KMS-11 (cell line): Measurements from ENCODE around the gene HOATZ.

Experiments
- H2AFZ ChIP-seq: fragments of 200-600 bp; sonication (generic); 2 replicates; pipeline ENCODE4 v1.6.1; 2016; ENCODE audit warnings: antibody characterized with exemption, mixed run types, low read depth
- H3K27ac ChIP-seq: fragments of 200-600 bp; sonication (generic); 2 replicates; pipeline ENCODE4 v1.6.1; 2016; ENCODE audit warnings: mild to moderate bottlenecking, mixed run types
- H3K27me3 ChIP-seq: fragments of 200-600 bp; sonication (generic); 2 replicates; pipeline ENCODE4 v1.6.1; 2017; ENCODE audit warnings: mild to moderate bottlenecking, low read depth, mixed run types, moderate library complexity; ENCODE audit not compliant: insufficient read depth
- H3K36me3 ChIP-seq: fragments of 200-600 bp; sonication (generic); 2 replicates; pipeline ENCODE4 v1.6.1; 2017; ENCODE audit warnings: mild to moderate bottlenecking, mixed run types; ENCODE audit not compliant: insufficient read depth
- H3K4me1 ChIP-seq: fragments of 200-600 bp; sonication (generic); 2 replicates; pipeline ENCODE4 v1.6.1; 2016; ENCODE audit warnings: mild to moderate bottlenecking, low read depth, mixed run types; ENCODE audit not compliant: poor library complexity, severe bottlenecking
- H3K4me2 ChIP-seq: fragments of 200-600 bp; sonication (generic); 2 replicates; pipeline ENCODE4 v1.7.0; 2016; ENCODE audit warnings: mild to moderate bottlenecking, mixed run types
- H3K4me3 ChIP-seq: fragments of 200-600 bp; sonication (generic); IDR thresholded peaks from 2 replicates; pipeline ENCODE4 v1.6.1; 2017; ENCODE audit warnings: low read depth, low read length, mixed read lengths; ENCODE audit not compliant: insufficient read depth
- H3K79me2 ChIP-seq: fragments of 200-600 bp; sonication (generic); 2 replicates; pipeline ENCODE4 v1.6.1; 2016; ENCODE audit warnings: low read depth, mixed run types; ENCODE audit not compliant: insufficient read depth
- H3K9ac ChIP-seq: fragments of 200-600 bp; sonication (generic); 2 replicates; pipeline ENCODE4 v1.6.1; 2016; ENCODE audit warnings: mild to moderate bottlenecking, mixed run types
- H4K20me1 ChIP-seq: fragments of 200-600 bp; sonication (generic); 2 replicates; pipeline ENCODE4 v1.6.1; 2016; ENCODE audit warnings: mild to moderate bottlenecking, mixed run types; ENCODE audit not compliant: insufficient read depth
- TF ChIP-seq, protein P1 (sequence below): fragments of 200-600 bp; sonication (generic); conservative IDR thresholded peaks from 2 replicates; pipeline ENCODE4 v1.6.1; 2017; ENCODE audit warnings: low read depth, mild to moderate bottlenecking, antibody characterized with exemption, low read length, moderate library complexity, mixed read lengths

The HOATZ gene

DNA sequence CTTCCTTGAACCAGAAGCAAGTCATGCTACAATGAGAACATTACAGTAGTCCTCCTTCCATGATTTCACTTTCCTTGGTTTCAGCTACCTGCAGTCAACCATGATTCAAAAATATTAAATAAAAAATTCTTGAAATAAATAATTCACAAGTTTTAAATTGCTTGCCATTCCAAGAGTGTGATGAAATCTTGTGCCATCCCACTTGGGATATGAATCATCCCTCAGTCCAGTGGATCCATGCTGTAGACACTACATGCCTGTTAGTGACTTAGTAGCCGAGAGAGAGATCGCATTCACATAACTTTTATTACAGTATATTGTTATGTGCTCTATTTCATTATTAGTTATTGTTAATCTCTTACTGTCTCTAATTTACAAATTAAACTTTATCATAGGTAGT is 6.0 kb downstream of the HOATZ start:
- peaks cover 9% of the 10 kb centered on the region for H3K4me1 ChIP-seq
- H3K27me3 ChIP-seq = no peaks in the 10 kb centered on the region
- no peak overlapping the region for H3K27ac ChIP-seq
- TF ChIP-seq, protein P1, sequence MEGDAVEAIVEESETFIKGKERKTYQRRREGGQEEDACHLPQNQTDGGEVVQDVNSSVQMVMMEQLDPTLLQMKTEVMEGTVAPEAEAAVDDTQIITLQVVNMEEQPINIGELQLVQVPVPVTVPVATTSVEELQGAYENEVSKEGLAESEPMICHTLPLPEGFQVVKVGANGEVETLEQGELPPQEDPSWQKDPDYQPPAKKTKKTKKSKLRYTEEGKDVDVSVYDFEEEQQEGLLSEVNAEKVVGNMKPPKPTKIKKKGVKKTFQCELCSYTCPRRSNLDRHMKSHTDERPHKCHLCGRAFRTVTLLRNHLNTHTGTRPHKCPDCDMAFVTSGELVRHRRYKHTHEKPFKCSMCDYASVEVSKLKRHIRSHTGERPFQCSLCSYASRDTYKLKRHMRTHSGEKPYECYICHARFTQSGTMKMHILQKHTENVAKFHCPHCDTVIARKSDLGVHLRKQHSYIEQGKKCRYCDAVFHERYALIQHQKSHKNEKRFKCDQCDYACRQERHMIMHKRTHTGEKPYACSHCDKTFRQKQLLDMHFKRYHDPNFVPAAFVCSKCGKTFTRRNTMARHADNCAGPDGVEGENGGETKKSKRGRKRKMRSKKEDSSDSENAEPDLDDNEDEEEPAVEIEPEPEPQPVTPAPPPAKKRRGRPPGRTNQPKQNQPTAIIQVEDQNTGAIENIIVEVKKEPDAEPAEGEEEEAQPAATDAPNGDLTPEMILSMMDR = no peak
- no peak overlapping the region for H3K4me3 ChIP-seq
- no peak overlapping the region for H3K4me2 ChIP-seq
- H3K9ac ChIP-seq = no peak overlapping the region
- H2AFZ ChIP-seq = no peak overlapping the region
- H3K79me2 ChIP-seq = no peaks in the 10 kb centered on the region
- H4K20me1 ChIP-seq = no peaks in the 10 kb centered on the region
- no peaks in the 10 kb centered on the region for H3K36me3 ChIP-seq

DNA sequence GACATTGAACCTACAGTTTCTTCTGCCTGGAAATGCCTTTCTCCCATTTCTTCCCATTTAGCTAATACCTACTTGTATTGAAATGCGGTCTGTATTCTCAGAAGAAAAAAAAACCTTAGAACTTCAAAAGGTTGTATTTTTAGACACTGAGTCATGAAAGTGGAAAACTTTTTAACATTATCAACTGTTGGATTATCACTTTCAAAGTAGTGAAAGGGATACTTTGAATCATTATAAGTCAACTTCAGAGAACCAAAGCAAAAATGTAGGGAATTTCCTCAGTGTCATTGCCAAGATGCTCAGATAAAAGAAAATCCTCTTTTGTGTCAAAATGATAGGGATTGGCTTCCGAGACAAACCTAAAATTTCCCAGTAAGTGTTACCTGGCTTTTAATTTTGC is 6.6 kb downstream of the HOATZ start:
- H3K36me3 ChIP-seq = no peaks in the 10 kb centered on the region
- no peak overlapping the region for H3K4me3 ChIP-seq
- H2AFZ ChIP-seq = no peak overlapping the region
- no peaks in the 10 kb centered on the region for H3K27me3 ChIP-seq
- H3K9ac ChIP-seq = no peak overlapping the region
- peaks cover 15% of the 10 kb centered on the region for H3K4me1 ChIP-seq
- H3K79me2 ChIP-seq = no peaks in the 10 kb centered on the region
- H3K27ac ChIP-seq = no peak overlapping the region
- no peak overlapping the region for H3K4me2 ChIP-seq
- no peaks in the 10 kb centered on the region for H4K20me1 ChIP-seq
- TF ChIP-seq, protein P1 = no peak

DNA sequence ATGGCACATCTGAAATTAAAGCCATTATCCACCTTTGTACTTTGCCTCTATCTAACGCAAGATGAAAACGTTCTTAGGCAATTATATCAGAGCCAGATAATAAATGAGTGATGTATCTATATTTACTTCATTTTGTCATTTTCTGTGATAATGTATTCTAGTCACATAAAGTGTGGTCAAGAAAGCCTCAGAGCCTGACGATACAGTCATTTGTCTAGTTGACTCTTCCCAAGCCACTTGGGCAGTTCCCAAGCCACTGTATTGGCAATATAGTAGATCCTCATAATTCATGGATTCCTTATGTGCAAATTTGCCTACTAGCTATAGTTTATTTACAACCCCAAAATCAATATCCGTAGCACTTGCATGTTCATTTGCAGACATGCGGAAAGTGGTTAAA is 7.8 kb downstream of the HOATZ start:
- H4K20me1 ChIP-seq = no peaks in the 10 kb centered on the region
- no peaks in the 10 kb centered on the region for H3K79me2 ChIP-seq
- no peak overlapping the region for H3K9ac ChIP-seq
- peaks cover 28% of the 10 kb centered on the region for H3K4me1 ChIP-seq
- H3K4me3 ChIP-seq = no peak overlapping the region
- H3K27ac ChIP-seq = no peak overlapping the region
- no peak overlapping the region for H3K4me2 ChIP-seq
- H2AFZ ChIP-seq = no peak overlapping the region
- no peaks in the 10 kb centered on the region for H3K27me3 ChIP-seq
- TF ChIP-seq, protein P1 = no peak
- no peaks in the 10 kb centered on the region for H3K36me3 ChIP-seq

DNA sequence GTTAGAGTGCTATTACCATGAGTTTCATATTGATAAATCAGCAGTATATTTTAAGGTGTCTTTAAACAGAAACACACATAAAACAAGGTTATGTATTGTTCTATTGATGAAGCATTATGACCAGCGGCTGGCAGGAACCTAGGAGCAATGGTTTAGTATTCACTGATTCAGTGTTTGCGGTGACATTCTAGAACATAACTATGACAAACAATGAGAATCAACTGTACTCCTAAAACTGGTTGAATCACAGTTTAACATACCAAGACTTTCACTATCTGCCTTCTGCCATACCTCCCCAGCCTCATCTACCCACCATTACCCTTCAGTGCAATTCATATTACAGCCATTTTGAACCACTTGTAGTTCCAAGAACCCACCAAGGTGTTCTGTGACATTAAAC is 8.8 kb downstream of the HOATZ start:
- Histone ChIP-seq H3K27ac (no peak overlapping the region), H3K9ac (no peak overlapping the region), H3K4me2 (no peak overlapping the region), H2AFZ (no peak overlapping the region), H3K4me1 (peaks cover 37% of the 10 kb centered on the region), H3K4me3 (no peak overlapping the region), H3K27me3 (no peaks in the 10 kb centered on the region), H4K20me1 (no peaks in the 10 kb centered on the region), H3K79me2 (no peaks in the 10 kb centered on the region), H3K36me3 (no peaks in the 10 kb centered on the region)
- TF ChIP-seq, protein P1 = no peak

DNA sequence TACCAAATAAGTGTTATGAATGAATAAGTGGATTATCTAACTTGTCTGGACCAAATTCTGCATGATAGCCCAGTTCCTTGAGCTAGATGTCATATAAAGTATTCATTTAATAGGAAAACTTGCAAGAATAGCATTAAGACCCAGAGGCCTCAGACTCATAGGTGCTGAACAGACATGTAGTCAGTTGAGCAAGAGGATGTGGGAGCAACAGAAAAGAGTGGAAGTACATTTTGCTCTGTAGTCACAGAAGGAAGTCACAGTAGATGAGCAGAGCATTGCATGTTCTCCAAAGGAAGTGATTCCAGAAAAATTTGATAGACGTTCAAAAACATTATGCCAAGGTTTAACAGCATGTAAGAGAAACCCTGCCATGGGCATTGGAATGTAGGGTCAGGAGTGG is 9.5 kb downstream of the HOATZ start:
- Histone ChIP-seq H3K4me3 (no peak overlapping the region), H3K79me2 (no peaks in the 10 kb centered on the region), H3K27me3 (no peaks in the 10 kb centered on the region), H3K4me1 (peaks cover 44% of the 10 kb centered on the region), H3K9ac (no peak overlapping the region), H2AFZ (no peak overlapping the region), H3K27ac (no peak overlapping the region), H3K4me2 (no peak overlapping the region), H3K36me3 (no peaks in the 10 kb centered on the region), H4K20me1 (no peaks in the 10 kb centered on the region)
- TF ChIP-seq, protein P1 = no peak
